Measurements from ENCODE around the gene RBM20.

RBM20 gene

DNA sequence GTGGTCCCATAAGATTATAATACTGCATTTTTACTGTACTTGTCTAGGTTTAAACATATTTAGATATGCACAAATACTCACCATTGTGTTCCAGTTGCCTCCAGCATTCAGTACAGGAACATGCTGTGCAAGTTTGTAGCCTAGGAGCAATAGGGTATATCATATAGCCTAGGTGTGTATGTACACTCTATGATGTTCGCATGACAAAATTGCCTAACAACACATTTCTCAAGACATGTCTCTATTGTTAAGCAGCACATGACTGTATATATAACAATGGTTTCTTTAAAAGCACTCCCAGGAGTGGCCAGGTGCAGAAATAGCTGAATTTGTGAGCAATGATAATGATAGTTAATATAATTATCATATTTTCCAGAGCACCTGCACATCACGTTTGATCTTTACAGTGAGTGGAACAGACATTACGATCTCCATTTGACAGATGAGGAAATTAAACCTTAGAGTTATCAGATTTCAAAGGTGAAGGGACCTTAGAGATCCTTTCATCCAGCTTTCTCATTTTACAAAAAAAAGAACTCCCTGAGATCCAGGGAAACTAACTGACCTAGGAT, 128.4 kb downstream of the RBM20 start:
- no peak overlapping the region for H3K4me3 ChIP-seq (ENCODE audit: low read length)
- peaks cover 10% of the 10 kb centered on the region for H3K4me1 ChIP-seq (ENCODE audit: insufficient read depth, low read length)
- no peaks in the 10 kb centered on the region for H3K36me3 ChIP-seq (ENCODE audit: insufficient read depth, low read length)
- no peaks in the 10 kb centered on the region for H3K9me3 ChIP-seq (ENCODE audit: low read length)
- no peak overlapping the region for H2AFZ ChIP-seq (ENCODE audit: low read depth, low read length)
- H3K27me3 ChIP-seq (ENCODE audit: insufficient read depth, low read length), result no peaks in the 10 kb centered on the region

DNA sequence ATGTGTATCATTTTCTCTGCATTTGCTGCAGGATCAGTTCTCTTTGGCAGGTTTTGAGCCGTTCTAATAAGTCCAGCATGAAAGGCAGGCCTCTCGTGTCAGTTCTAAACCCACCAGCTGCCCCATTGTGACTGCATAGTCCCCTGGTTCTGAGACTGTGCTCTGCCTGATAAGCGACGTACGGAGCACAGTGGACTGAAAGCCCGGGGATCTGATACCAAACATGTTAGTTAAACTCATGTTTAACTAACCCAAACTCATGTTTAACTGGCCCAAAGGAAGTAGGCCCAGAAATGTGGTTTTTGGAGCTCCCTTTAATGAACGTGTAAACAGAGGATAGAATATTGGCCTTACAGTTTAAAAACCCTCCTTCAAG, 129.5 kb downstream of the RBM20 start:
- H3K27me3 ChIP-seq (ENCODE audit: insufficient read depth, low read length), result no peaks in the 10 kb centered on the region
- no peaks in the 10 kb centered on the region for H3K9me3 ChIP-seq (ENCODE audit: low read length)
- no peaks in the 10 kb centered on the region for H3K36me3 ChIP-seq (ENCODE audit: insufficient read depth, low read length)
- H3K4me3 ChIP-seq (ENCODE audit: low read length), result no peak overlapping the region
- H2AFZ ChIP-seq (ENCODE audit: low read depth, low read length), result no peak overlapping the region
- peaks cover 10% of the 10 kb centered on the region for H3K4me1 ChIP-seq (ENCODE audit: insufficient read depth, low read length)

GRCh38 chr10:110774069-110775019, 130.2 kb downstream of the RBM20 start:
- H3K36me3 ChIP-seq (ENCODE audit: insufficient read depth, low read length), result no peaks in the 10 kb centered on the region
- no peaks in the 10 kb centered on the region for H3K27me3 ChIP-seq (ENCODE audit: insufficient read depth, low read length)
- H3K4me3 ChIP-seq (ENCODE audit: low read length), result no peak overlapping the region
- H3K4me1 ChIP-seq (ENCODE audit: insufficient read depth, low read length), result peaks cover 10% of the 10 kb centered on the region
- no peak overlapping the region for H2AFZ ChIP-seq (ENCODE audit: low read depth, low read length)
- no peaks in the 10 kb centered on the region for H3K9me3 ChIP-seq (ENCODE audit: low read length)

DNA sequence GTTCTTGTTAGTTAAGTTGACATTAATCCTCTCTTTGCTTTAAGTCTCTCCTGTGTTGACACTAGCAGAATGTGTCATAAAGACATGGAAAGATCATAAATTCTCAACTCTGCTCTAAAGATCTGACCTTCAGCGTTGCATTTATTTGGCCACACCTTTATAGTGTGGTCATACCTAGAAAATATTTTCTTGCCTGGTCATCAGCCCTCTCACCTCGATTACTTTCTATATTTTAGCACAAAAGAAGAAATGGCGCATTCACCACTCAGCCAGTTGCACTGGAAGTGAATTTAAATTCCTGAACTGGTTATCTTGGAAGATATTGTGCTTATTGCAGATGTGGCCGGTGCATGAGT, 130.9 kb downstream of the RBM20 start:
- H3K27me3 ChIP-seq (ENCODE audit: insufficient read depth, low read length), result no peaks in the 10 kb centered on the region

DNA sequence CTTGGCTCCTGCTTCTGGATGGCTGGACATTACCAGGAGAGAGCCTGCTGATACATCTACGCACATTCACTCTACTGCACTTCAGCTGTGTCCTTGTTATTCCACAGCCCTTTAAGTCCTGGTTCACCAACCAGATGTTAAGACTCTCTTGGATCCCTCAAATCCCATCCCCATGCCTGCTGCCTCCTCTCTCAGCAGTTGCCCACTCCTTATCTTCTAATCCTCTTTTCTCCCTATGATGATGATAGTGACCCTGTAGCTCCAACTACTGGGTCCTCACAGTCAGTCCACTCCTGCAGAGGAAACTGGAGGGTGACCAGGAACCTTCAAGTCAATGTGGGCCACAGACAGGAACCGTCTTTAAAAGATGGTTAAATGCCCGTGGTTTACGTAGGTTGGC, 131.3 kb downstream of the RBM20 start:
- Histone ChIP-seq H2AFZ (ENCODE audit: low read depth, low read length) (no peak overlapping the region), H3K36me3 (ENCODE audit: insufficient read depth, low read length) (no peaks in the 10 kb centered on the region), H3K4me1 (ENCODE audit: insufficient read depth, low read length) (peaks cover 17% of the 10 kb centered on the region), H3K9me3 (ENCODE audit: low read length) (no peaks in the 10 kb centered on the region), H3K27me3 (ENCODE audit: insufficient read depth, low read length) (no peaks in the 10 kb centered on the region), H3K4me3 (ENCODE audit: low read length) (no peak overlapping the region)

More for the DNA sequence above, 130.9 kb downstream of the RBM20 start:
- Histone ChIP-seq H3K36me3 (ENCODE audit: insufficient read depth, low read length) (no peaks in the 10 kb centered on the region), H3K9me3 (ENCODE audit: low read length) (no peaks in the 10 kb centered on the region), H3K4me3 (ENCODE audit: low read length) (no peak overlapping the region), H2AFZ (ENCODE audit: low read depth, low read length) (no peak overlapping the region), H3K4me1 (ENCODE audit: insufficient read depth, low read length) (peaks cover 14% of the 10 kb centered on the region)

DNA sequence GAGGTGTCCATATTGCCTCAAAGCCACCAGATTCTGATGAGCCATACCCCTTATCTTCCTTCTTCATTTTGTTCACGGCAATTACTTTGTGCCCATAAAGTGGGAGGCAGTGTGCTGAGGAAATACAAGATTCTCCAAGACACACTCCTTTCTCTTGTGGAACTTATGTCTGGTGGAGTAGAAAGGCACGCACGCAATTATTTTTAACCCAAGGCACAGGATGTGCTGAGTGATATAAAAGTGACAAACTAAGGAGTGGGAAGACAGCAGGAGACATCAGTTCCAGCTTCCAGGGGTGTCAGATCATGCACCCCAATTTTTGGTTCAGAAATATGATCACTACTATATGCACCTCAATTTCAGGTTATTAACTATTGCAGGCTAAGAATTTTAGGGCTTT, 132.9 kb downstream of the RBM20 start:
- Histone ChIP-seq H3K27me3 (ENCODE audit: insufficient read depth, low read length) (no peaks in the 10 kb centered on the region), H2AFZ (ENCODE audit: low read depth, low read length) (no peak overlapping the region), H3K4me3 (ENCODE audit: low read length) (no peak overlapping the region), H3K9me3 (ENCODE audit: low read length) (no peaks in the 10 kb centered on the region), H3K36me3 (ENCODE audit: insufficient read depth, low read length) (no peaks in the 10 kb centered on the region), H3K4me1 (ENCODE audit: insufficient read depth, low read length) (peaks cover 17% of the 10 kb centered on the region)

- H3K4me1 ChIP-seq (ENCODE audit: insufficient read depth, low read length), result peaks cover 17% of the 10 kb centered on the region
- H3K36me3 ChIP-seq (ENCODE audit: insufficient read depth, low read length), result no peaks in the 10 kb centered on the region
- H3K27me3 ChIP-seq (ENCODE audit: insufficient read depth, low read length), result no peaks in the 10 kb centered on the region
- no peaks in the 10 kb centered on the region for H3K9me3 ChIP-seq (ENCODE audit: low read length)
- no peak overlapping the region for H3K4me3 ChIP-seq (ENCODE audit: low read length)
- H2AFZ ChIP-seq (ENCODE audit: low read depth, low read length), result no peak overlapping the region
These were observed 133.5 kb downstream of the RBM20 start for GRCh38 chr10:110777661-110778060.

DNA sequence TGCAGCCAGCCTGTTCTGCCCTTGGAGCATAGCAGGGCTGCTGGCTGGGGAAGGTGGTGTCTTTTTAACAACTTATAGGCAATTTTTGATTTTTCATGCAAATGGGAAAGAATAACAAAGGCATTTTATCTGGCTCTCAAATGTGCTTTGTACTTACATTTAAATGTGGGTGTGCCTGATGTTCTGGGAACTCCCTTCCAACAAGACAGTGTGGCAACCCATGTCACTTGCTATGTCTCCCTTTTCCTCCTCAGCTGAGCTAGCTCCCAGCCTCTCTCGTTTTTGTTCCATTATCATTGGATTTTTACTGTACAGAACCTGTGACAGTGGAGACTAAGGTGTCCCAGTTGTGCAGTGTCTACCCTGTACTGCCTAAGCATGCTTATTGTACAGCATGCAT, 134.1 kb downstream of the RBM20 start:
- no peaks in the 10 kb centered on the region for H3K27me3 ChIP-seq (ENCODE audit: insufficient read depth, low read length)
- no peaks in the 10 kb centered on the region for H3K9me3 ChIP-seq (ENCODE audit: low read length)

GRCh38 chr10:110779489-110779888, 135.4 kb downstream of the RBM20 start:
- no peaks in the 10 kb centered on the region for H3K27me3 ChIP-seq (ENCODE audit: insufficient read depth, low read length)
- H3K4me1 ChIP-seq (ENCODE audit: insufficient read depth, low read length), result peaks cover 17% of the 10 kb centered on the region
- H3K36me3 ChIP-seq (ENCODE audit: insufficient read depth, low read length), result no peaks in the 10 kb centered on the region

More for the DNA sequence above, 134.1 kb downstream of the RBM20 start:
- Histone ChIP-seq H2AFZ (ENCODE audit: low read depth, low read length) (no peak overlapping the region), H3K4me3 (ENCODE audit: low read length) (no peak overlapping the region), H3K36me3 (ENCODE audit: insufficient read depth, low read length) (no peaks in the 10 kb centered on the region), H3K4me1 (ENCODE audit: insufficient read depth, low read length) (peaks cover 17% of the 10 kb centered on the region)

DNA sequence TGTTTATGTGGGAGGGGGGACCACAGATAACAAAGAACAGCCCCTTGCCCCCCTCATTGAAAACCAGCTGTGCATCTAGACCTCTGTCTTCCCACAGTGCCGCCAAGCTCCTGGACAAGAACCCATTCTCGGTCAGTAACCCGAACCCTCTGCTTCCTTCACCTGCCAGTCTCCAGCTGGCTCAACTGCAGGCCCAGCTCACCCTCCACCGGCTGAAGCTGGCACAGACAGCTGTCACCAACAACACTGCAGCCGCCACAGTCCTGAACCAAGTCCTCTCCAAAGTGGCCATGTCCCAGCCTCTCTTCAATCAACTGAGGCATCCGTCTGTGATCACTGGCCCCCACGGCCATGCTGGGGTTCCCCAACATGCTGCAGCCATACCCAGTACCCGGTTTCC, 136.6 kb downstream of the RBM20 start:
- Histone ChIP-seq H3K4me1 (ENCODE audit: insufficient read depth, low read length) (peaks cover 19% of the 10 kb centered on the region), H3K36me3 (ENCODE audit: insufficient read depth, low read length) (no peaks in the 10 kb centered on the region), H2AFZ (ENCODE audit: low read depth, low read length) (no peak overlapping the region), H3K27me3 (ENCODE audit: insufficient read depth, low read length) (no peaks in the 10 kb centered on the region), H3K4me3 (ENCODE audit: low read length) (no peak overlapping the region), H3K9me3 (ENCODE audit: low read length) (no peaks in the 10 kb centered on the region)

More at GRCh38 chr10:110779489-110779888, 135.4 kb downstream of the RBM20 start:
- H2AFZ ChIP-seq (ENCODE audit: low read depth, low read length), result no peak overlapping the region
- no peak overlapping the region for H3K4me3 ChIP-seq (ENCODE audit: low read length)
- no peaks in the 10 kb centered on the region for H3K9me3 ChIP-seq (ENCODE audit: low read length)

DNA sequence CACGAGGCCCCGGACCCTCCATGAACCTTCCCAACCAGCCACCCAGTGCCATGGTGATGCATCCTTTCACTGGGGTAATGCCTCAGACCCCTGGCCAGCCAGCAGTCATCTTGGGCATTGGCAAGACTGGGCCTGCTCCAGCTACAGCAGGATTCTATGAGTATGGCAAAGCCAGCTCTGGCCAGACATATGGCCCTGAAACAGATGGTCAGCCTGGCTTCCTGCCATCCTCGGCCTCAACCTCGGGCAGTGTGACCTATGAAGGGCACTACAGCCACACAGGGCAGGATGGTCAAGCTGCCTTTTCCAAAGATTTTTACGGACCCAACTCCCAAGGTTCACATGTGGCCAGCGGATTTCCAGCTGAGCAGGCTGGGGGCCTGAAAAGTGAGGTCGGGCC, 137.0 kb downstream of the RBM20 start:
- Histone ChIP-seq H3K27me3 (ENCODE audit: insufficient read depth, low read length) (no peaks in the 10 kb centered on the region), H3K36me3 (ENCODE audit: insufficient read depth, low read length) (no peaks in the 10 kb centered on the region), H3K9me3 (ENCODE audit: low read length) (no peaks in the 10 kb centered on the region), H2AFZ (ENCODE audit: low read depth, low read length) (no peak overlapping the region), H3K4me3 (ENCODE audit: low read length) (no peak overlapping the region), H3K4me1 (ENCODE audit: insufficient read depth, low read length) (peaks cover 22% of the 10 kb centered on the region)

GRCh38 chr10:110782616-110783015, 138.5 kb downstream of the RBM20 start:
- Histone ChIP-seq H3K27me3 (ENCODE audit: insufficient read depth, low read length) (no peaks in the 10 kb centered on the region), H3K9me3 (ENCODE audit: low read length) (no peaks in the 10 kb centered on the region), H3K4me3 (ENCODE audit: low read length) (no peak overlapping the region), H3K36me3 (ENCODE audit: insufficient read depth, low read length) (no peaks in the 10 kb centered on the region), H2AFZ (ENCODE audit: low read depth, low read length) (no peak overlapping the region), H3K4me1 (ENCODE audit: insufficient read depth, low read length) (peaks cover 29% of the 10 kb centered on the region)

GRCh38 chr10:110783509-110784107, 139.5 kb downstream of the RBM20 start:
- Histone ChIP-seq H3K4me1 (ENCODE audit: insufficient read depth, low read length) (peaks cover 29% of the 10 kb centered on the region), H2AFZ (ENCODE audit: low read depth, low read length) (no peak overlapping the region), H3K27me3 (ENCODE audit: insufficient read depth, low read length) (no peaks in the 10 kb centered on the region), H3K9me3 (ENCODE audit: low read length) (no peaks in the 10 kb centered on the region), H3K4me3 (ENCODE audit: low read length) (no peak overlapping the region), H3K36me3 (ENCODE audit: insufficient read depth, low read length) (no peaks in the 10 kb centered on the region)

Measured in neuron (in vitro differentiated cells).